IPS-15b (cell line): Measurements from ENCODE around the gene NXPH2.

Experiments used
- H3K27me3 ChIP-seq: one replicate; pipeline ENCODE4 v1.6.1; 2013; ENCODE audit warnings: low read length; ENCODE audit not compliant: control insufficient read depth, insufficient read depth
- H3K36me3 ChIP-seq: one replicate; pipeline ENCODE4 v1.6.1; 2013; ENCODE audit warnings: low read length; ENCODE audit not compliant: control insufficient read depth, insufficient read depth
- H3K4me1 ChIP-seq: one replicate; pipeline ENCODE4 v1.6.1; 2013; ENCODE audit warnings: mild to moderate bottlenecking, low read length; ENCODE audit not compliant: control insufficient read depth, insufficient read depth
- H3K4me3 ChIP-seq: one replicate; pipeline ENCODE4 v1.5.1; 2013; ENCODE audit warnings: low read depth, low read length
- H3K9ac ChIP-seq: one replicate; pipeline ENCODE4 v1.6.1; 2013; ENCODE audit warnings: low read depth, mild to moderate bottlenecking, low read length
- H3K9me3 ChIP-seq: one replicate; pipeline ENCODE4 v1.6.1; 2013; ENCODE audit warnings: mild to moderate bottlenecking, low read length; ENCODE audit not compliant: control insufficient read depth, insufficient read depth

Gene NXPH2

DNA sequence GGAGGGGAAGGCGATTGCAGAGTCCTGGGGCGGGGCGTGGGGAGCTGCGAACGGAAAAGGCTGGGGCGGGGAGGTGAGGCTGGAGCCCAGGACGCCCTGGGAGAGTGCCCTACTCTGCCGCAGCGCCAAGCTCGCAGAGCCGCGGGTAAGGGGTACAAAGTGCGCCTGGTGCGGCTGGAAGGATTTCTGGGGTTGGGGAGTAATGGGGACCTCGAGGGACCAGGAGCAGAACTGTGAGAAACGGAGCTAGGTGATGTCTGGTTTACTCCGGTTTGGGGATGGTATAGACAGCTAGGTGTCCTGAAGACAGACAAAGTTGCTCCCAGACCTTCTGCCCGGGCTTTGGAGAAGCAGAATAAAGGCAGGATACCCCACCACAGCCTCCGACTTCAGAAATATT lies 718 bp upstream of the NXPH2 start:
- H3K4me1 ChIP-seq: peaks cover 17% of the 10 kb centered on the region
- no peak overlapping the region for H3K9ac ChIP-seq
- peak overlapping the region; percentile 68 for H3K4me3 ChIP-seq
- H3K27me3 ChIP-seq: peaks cover 68% of the 10 kb centered on the region
- H3K36me3 ChIP-seq: no peaks in the 10 kb centered on the region
- no peaks in the 10 kb centered on the region for H3K9me3 ChIP-seq

DNA sequence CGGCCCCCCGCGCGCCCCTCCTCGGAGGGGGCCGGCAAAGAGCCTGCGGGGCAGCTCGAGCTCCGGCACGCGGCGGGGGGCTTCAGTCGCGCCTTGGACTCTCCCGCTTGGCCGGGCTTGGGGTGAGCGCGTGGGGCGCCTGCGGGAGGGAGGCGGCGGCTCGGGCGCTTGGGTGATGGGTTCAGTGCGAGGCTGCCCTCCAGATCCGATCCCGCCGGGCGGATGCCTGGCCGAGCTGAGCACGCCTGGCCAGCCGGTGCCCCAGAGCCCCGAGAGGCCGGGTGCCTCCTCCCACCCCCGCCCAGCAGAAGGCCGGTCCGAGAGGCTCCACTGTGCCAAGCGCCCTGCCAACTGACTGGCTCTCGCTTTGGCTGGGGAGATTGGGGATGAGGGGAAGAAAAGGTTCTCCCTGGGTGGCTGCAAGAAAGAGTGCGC lies 273 bp upstream of the NXPH2 start:
- Histone ChIP-seq H3K4me1 (peaks cover 17% of the 10 kb centered on the region), H3K27me3 (peaks cover 65% of the 10 kb centered on the region), H3K4me3 (peak overlapping the region; percentile 68)

DNA sequence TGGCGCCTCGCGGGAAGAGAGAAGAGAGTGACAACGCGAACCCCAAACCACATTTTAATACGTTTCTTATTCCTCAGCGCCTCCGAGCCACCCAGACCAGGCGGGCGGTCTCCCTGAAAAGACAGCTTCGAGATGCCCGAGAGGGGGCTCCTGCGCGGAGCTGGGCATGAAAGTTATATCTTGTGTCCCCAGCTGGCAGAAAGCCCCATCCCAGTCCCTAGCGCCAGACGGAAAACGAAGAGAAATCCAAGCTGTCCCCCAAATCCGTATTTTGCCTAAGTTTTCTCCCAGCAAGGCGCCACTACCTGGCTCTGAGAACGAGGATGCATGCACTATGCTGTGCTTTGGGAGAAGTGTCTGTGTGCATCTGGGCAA lies 797 bp downstream of the NXPH2 start:
- Histone ChIP-seq H3K27me3 (peaks cover 54% of the 10 kb centered on the region), H3K4me3 (peak overlapping the region; percentile 68), H3K4me1 (peaks cover 17% of the 10 kb centered on the region), H3K36me3 (no peaks in the 10 kb centered on the region), H3K9me3 (no peaks in the 10 kb centered on the region), H3K9ac (no peak overlapping the region)

More for the DNA sequence above, 273 bp upstream of the NXPH2 start:
- H3K36me3 ChIP-seq: no peaks in the 10 kb centered on the region
- H3K9ac ChIP-seq: no peak overlapping the region
- no peaks in the 10 kb centered on the region for H3K9me3 ChIP-seq

DNA sequence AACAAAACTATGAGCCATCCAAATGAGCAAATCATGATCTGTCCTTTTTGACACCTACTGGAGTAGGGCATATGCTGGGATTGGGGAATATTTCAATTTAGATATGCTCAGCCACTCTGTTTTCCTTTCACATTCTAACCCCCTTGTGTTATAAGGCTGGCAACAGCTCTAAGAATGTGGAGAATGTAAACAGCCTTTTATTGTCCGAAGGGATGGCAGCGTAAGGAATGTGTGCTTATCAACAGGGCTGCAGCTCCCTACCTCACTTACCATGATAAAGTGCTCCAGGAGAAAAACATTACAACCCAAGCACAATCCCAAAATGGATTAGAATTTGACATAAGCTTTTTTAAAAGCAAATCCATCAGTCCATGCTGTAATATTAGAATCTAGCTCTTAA lies 2.2 kb downstream of the NXPH2 start:
- peaks cover 40% of the 10 kb centered on the region for H3K27me3 ChIP-seq
- H3K4me1 ChIP-seq: peaks cover 17% of the 10 kb centered on the region
- H3K36me3 ChIP-seq: no peaks in the 10 kb centered on the region
- no peaks in the 10 kb centered on the region for H3K9me3 ChIP-seq
- H3K4me3 ChIP-seq: peak overlapping the region; percentile 68
- H3K9ac ChIP-seq: no peak overlapping the region

DNA sequence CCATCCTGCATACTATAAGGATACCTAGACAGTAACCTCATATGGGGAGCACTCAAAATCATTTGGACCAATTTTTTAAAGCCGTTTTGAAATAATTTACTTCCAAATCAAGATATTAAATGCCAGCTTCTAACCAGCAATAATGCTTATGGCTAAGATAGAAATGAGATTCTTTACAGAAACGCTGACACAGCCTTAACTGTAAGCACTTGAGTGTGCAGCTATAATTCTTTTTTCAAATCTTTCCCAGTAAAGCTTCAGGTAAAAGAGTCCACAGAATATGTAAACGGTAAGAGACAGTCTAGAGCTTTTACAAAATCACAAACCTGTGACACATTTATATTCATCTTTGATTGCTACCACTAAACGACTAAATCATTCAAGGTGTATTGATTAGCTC lies 4.5 kb downstream of the NXPH2 start:
- peaks cover 18% of the 10 kb centered on the region for H3K27me3 ChIP-seq
- no peak overlapping the region for H3K4me3 ChIP-seq
- no peak overlapping the region for H3K9ac ChIP-seq
- peaks cover 12% of the 10 kb centered on the region for H3K4me1 ChIP-seq
- H3K9me3 ChIP-seq: no peaks in the 10 kb centered on the region
- H3K36me3 ChIP-seq: no peaks in the 10 kb centered on the region

DNA sequence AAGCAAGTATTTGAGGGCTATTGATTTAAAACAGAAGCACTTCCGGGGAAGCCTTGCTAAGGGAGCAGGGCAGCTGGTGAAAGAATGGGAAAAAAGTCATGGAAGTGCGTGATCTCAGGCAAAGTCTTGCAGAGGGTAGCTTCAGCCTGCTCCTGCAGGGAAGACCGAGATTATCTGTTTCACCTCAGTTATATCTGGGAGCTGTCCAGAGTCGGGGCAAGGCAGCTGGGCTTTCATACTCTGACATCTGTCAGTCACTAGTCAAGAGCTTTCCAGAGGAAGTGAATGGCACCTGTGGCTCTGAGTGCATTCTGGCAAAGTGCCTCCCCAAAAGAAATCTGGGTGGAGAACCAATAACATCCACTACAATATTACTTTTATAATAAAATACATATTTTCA lies 8.7 kb downstream of the NXPH2 start:
- Histone ChIP-seq H3K36me3 (no peaks in the 10 kb centered on the region), H3K4me3 (no peak overlapping the region), H3K27me3 (no peaks in the 10 kb centered on the region), H3K9me3 (no peaks in the 10 kb centered on the region), H3K4me1 (peaks cover 4% of the 10 kb centered on the region), H3K9ac (no peak overlapping the region)

DNA sequence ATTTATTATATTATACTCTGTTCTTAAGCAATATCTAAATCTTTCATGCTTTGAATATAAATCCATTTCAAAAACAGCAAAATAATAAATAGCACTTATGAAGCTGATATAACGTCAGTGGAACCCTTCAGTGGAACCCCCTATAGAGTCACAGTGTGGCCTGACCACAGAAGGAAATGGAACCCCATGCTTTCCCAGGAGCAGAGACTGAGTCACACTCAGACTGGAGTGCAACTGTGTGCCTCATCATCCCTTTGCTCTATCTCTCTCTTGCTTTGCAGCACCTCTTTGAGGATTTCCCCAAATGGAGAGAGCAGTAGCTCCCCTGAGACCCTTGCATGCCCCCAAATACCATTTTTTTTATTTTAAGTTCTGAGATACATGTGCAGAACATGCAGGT lies 13.1 kb downstream of the NXPH2 start:
- H3K27me3 ChIP-seq: no peaks in the 10 kb centered on the region
- H3K4me3 ChIP-seq: no peak overlapping the region
- no peaks in the 10 kb centered on the region for H3K9me3 ChIP-seq
- H3K9ac ChIP-seq: no peak overlapping the region
- no peaks in the 10 kb centered on the region for H3K36me3 ChIP-seq
- no peaks in the 10 kb centered on the region for H3K4me1 ChIP-seq

DNA sequence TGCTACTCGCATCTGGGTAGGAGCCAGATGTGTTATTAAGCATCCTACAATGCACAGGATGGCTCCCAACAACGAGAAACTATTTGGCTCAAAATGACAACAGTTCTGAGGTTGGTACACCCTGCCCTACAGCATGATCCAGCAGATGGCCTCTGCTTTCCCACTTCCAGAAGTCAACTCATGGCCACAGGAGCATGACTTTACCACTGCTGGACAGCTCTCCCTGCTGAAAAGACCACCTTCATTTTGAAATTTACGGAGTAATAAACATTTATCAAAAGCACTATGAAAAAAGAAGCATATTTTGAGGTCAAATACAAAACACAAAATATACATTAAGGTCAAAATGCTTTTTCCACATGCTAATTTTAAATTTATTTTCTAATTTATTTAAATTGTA lies 13.7 kb downstream of the NXPH2 start:
- Histone ChIP-seq H3K4me1 (no peaks in the 10 kb centered on the region), H3K9ac (no peak overlapping the region), H3K9me3 (no peaks in the 10 kb centered on the region), H3K27me3 (no peaks in the 10 kb centered on the region), H3K36me3 (no peaks in the 10 kb centered on the region), H3K4me3 (no peak overlapping the region)

DNA sequence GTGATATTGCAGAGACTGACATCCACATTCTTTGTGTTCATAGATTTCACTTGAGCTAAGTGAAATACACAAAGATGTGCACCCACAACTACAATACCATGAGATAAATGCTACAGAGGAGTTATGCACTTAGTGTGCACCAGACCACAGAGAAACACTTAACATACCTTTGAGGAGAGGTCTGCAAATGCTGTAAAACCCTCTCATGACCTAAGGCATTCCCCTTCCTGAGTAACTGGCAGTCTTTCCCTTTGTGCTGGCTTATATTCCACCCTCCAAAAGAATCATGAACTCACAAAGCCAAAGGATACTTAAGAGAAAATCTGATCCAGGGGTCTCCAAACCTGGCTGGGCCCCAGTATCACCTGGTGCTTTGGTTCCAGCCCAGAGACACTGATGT lies 16.2 kb downstream of the NXPH2 start:
- no peak overlapping the region for H3K9ac ChIP-seq
- H3K4me3 ChIP-seq: no peak overlapping the region
- H3K36me3 ChIP-seq: no peaks in the 10 kb centered on the region
- no peaks in the 10 kb centered on the region for H3K9me3 ChIP-seq
- no peaks in the 10 kb centered on the region for H3K27me3 ChIP-seq
- H3K4me1 ChIP-seq: no peaks in the 10 kb centered on the region

DNA sequence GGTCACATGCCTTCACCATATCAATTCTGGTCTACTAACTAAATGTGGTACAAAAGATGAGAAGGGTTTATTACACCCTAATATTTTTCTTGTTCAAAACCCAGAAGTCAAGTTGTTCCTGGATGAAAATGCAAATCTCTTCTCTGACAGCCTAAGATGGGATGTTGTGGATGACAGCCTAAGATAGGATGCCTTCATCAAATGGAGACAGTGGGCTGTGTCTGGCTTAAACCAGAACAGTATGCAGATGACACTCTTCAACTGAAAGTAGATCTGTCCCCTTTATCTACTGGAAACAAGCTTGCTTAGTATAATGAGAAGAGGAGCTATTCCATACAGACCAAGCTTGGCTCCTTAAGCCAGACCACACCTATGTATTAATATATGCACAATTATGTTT lies 17.7 kb downstream of the NXPH2 start:
- Histone ChIP-seq H3K4me3 (no peak overlapping the region), H3K9ac (no peak overlapping the region), H3K9me3 (no peaks in the 10 kb centered on the region), H3K27me3 (no peaks in the 10 kb centered on the region), H3K36me3 (no peaks in the 10 kb centered on the region), H3K4me1 (no peaks in the 10 kb centered on the region)

DNA sequence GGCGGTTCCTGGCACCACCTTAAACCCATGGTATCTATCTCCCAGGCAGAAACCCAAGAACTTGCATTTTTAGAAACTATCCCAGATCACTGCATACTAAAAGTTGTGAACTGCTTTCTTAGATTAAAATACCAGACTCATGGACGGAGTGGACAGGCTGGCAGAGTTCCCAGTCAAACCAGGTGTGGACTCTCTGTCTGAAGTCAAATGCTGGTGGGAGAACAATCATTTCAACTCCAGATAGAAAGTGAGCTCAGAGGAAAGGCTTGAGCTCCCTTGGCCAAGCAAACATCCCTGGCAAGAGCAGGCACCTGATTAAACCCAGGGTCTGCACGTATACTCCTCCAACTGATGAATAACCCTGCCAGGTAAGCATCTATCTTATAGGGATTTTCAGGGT lies 19.5 kb downstream of the NXPH2 start:
- H3K36me3 ChIP-seq: no peaks in the 10 kb centered on the region
- H3K4me1 ChIP-seq: no peaks in the 10 kb centered on the region
- H3K4me3 ChIP-seq: no peak overlapping the region
- H3K9me3 ChIP-seq: no peaks in the 10 kb centered on the region
- H3K9ac ChIP-seq: no peak overlapping the region
- H3K27me3 ChIP-seq: no peaks in the 10 kb centered on the region

DNA sequence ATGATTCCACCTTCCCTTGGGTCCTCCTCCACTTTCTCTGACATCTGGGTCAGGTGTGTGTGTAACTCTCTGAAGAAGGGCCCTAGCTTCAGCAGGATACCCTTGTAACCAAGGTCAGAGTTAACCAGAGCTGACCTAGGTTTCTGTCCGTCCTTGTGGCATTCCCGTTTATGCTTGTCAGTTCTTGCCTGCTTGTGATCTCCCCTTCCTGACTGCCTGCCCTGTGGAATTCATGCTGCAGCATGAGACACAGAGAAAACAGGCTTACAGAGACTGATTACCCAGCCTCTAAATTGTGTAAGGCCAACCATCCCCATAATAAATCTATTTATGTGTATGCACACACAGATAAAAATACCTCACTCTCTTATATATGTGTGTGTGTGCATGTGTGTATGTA lies 22.8 kb downstream of the NXPH2 start:
- H3K36me3 ChIP-seq: no peaks in the 10 kb centered on the region
- no peaks in the 10 kb centered on the region for H3K9me3 ChIP-seq
- H3K4me1 ChIP-seq: peaks cover 3% of the 10 kb centered on the region
- H3K4me3 ChIP-seq: no peak overlapping the region
- H3K27me3 ChIP-seq: no peaks in the 10 kb centered on the region
- no peak overlapping the region for H3K9ac ChIP-seq
